SK-N-SH (cell line): ENCODE results near the gene NFRKB. TPM values are rescaled to one million over a fixed set of nuclear protein-coding genes. Genes with fewer than 3 reads are reported as not detected.

ENCODE experiments used
- CTCF ChIA-PET: fragments of 300-600, 350-600 bp; formaldehyde crosslinking; extraction: SDS; loops from one replicate; lab custom pipeline; 2021; lab: Yijun Ruan, JAX
- POLR2A ChIA-PET: fragments of 350-600 bp; sonication (Branson Sonifier 250); formaldehyde crosslinking; extraction: SDS; loops from one replicate; lab custom pipeline; 2020; ENCODE audit warnings: antibody characterized with exemption, inconsistent platforms; lab: Yijun Ruan, JAX
- DNase-seq: peaks from one replicate; pipeline ENCODE4 v3.0.0; 2012
- H2AFZ ChIP-seq: fragments of 200-600 bp; sonication (generic); 2 replicates; pipeline ENCODE4 v1.8.1; 2016; ENCODE audit warnings: antibody characterized with exemption, mild to moderate bottlenecking, low read depth
- H3F3A ChIP-seq: fragments of 200-600 bp; sonication (generic); replicated peaks from 2 replicates; pipeline ENCODE3; 2016; ENCODE audit warnings: antibody characterized with exemption, mild to moderate bottlenecking; ENCODE audit not compliant: insufficient read depth
- H3K27ac ChIP-seq, 2 experiments: fragments of 200-500 bp in 1 of 2; fragments of 200-600 bp in 1 of 2; sonication (Bioruptor generic) in 1 of 2; sonication (generic), shearing (Covaris generic) in 1 of 2; 2 replicates each; pipeline versions ENCODE4 v1.5.1 to v1.6.1; 2014 to 2016; ENCODE audit warnings: low read depth in 2 of 2, inconsistent platforms in 1 of 2, low read length in 1 of 2, mild to moderate bottlenecking in 1 of 2, mixed read lengths in 1 of 2
- H3K27me3 ChIP-seq: fragments of 200-600 bp; sonication (generic), shearing (Covaris generic); 2 replicates; pipeline ENCODE4 v1.6.1; 2016; ENCODE audit warnings: mixed run types; ENCODE audit not compliant: insufficient read depth
- H3K36me3 ChIP-seq, 2 experiments: fragments of 200-500 bp in 1 of 2; fragments of 200-600 bp in 1 of 2; sonication (Bioruptor generic) in 1 of 2; sonication (generic) in 1 of 2; replicated peaks in 1 of 2; 2 replicates each; pipeline versions ENCODE3 to v1.5.1; 2014 to 2016; ENCODE audit warnings: low read length in 1 of 2, mild to moderate bottlenecking in 1 of 2; ENCODE audit not compliant: insufficient read depth in 2 of 2, control insufficient read depth in 1 of 2
- H3K4me1 ChIP-seq, 2 experiments: fragments of 200-500 bp in 1 of 2; fragments of 200-600 bp in 1 of 2; sonication (Bioruptor generic) in 1 of 2; sonication (generic), shearing (Covaris generic) in 1 of 2; 2 replicates each; pipeline versions ENCODE4 v1.5.1 to v1.6.1; 2014 to 2016; ENCODE audit warnings: low read depth in 1 of 2, low read length in 1 of 2, mixed run types in 1 of 2; ENCODE audit not compliant: insufficient read depth in 2 of 2, control insufficient read depth in 1 of 2
- H3K4me2 ChIP-seq: fragments of 200-600 bp; sonication (generic), shearing (Covaris generic); 2 replicates; pipeline ENCODE4 v1.6.1; 2017; ENCODE audit warnings: mixed run types
- H3K4me3 ChIP-seq, 2 experiments: fragments of 200-500 bp in 1 of 2; fragments of 200-600 bp in 1 of 2; sonication (Bioruptor generic) in 1 of 2; sonication (generic), shearing (Covaris generic) in 1 of 2; 2 replicates each; pipeline versions ENCODE4 v1.5.1 to v1.8.1; 2014 to 2016; ENCODE audit warnings: low read depth in 2 of 2, inconsistent platforms in 1 of 2, low read length in 1 of 2, mild to moderate bottlenecking in 1 of 2, mixed read lengths in 1 of 2, moderate library complexity in 1 of 2
- H3K79me2 ChIP-seq: fragments of 200-600 bp; sonication (generic); 2 replicates; pipeline ENCODE4 v1.8.1; 2017; ENCODE audit warnings: mild to moderate bottlenecking; ENCODE audit not compliant: insufficient read depth
- H3K9ac ChIP-seq: fragments of 200-600 bp; sonication (generic); 2 replicates; pipeline ENCODE4 v1.6.1; 2017; ENCODE audit warnings: mixed run types
- H3K9me2 ChIP-seq: fragments of 200-600 bp; sonication (generic); 2 replicates; pipeline ENCODE4 v1.6.1; 2017; ENCODE audit warnings: mixed run types
- H3K9me3 ChIP-seq: fragments of 200-600 bp; sonication (generic); 2 replicates; pipeline ENCODE4 v1.6.1; 2017; ENCODE audit warnings: mixed run types, mild to moderate bottlenecking, moderate library complexity
- H4K20me1 ChIP-seq: fragments of 200-600 bp; sonication (generic); 2 replicates; pipeline ENCODE4 v1.6.1; 2017; ENCODE audit warnings: mild to moderate bottlenecking, mixed run types; ENCODE audit not compliant: insufficient read depth
- ELF1 ChIP-seq: IDR thresholded peaks from 2 replicates; pipeline ENCODE4 v1.4.0; 2012
- EP300 ChIP-seq, 2 experiments: IDR thresholded peaks; 2 replicates each; pipeline versions ENCODE4 v1.4.0 to v1.6.1; 2012; ENCODE audit warnings: borderline replicate concordance in 1 of 2, low read depth in 1 of 2, low read length in 1 of 2
- EZH2phosphoT487 ChIP-seq: fragments of 200-600 bp; sonication (generic); IDR thresholded peaks from 2 replicates; pipeline ENCODE4 v1.6.1; 2017; ENCODE audit warnings: low read depth, mixed run types, mild to moderate bottlenecking, antibody characterized with exemption, moderate library complexity, borderline replicate concordance
- FOXJ3 ChIP-seq: sonication (generic); formaldehyde crosslinking; IDR thresholded peaks from 2 replicates; pipeline ENCODE4 v1.5.1; 2020; ENCODE audit warnings: mild to moderate bottlenecking, missing genetic modification reagents
- GABPA ChIP-seq: IDR thresholded peaks from 2 replicates; pipeline ENCODE4 v1.4.0; 2012; ENCODE audit warnings: low read depth, mild to moderate bottlenecking
- JUND ChIP-seq: IDR thresholded peaks from 2 replicates; pipeline ENCODE4 v1.4.0; 2012
- POLR2AphosphoS5 ChIP-seq: IDR thresholded peaks from 2 replicates; pipeline ENCODE4 v1.6.1; 2012; ENCODE audit warnings: low read depth, low read length
- RAD21 ChIP-seq: IDR thresholded peaks from 2 replicates; pipeline ENCODE4 v1.6.1; 2012; ENCODE audit warnings: mild to moderate bottlenecking, low read length
- RFX5 ChIP-seq: IDR thresholded peaks from 2 replicates; pipeline ENCODE4 v1.6.1; 2012; ENCODE audit warnings: mild to moderate bottlenecking, improper control_type of control experiment, low read length
- RXRA ChIP-seq: IDR thresholded peaks from 2 replicates; pipeline ENCODE4 v1.4.0; 2012; ENCODE audit warnings: low read depth, mild to moderate bottlenecking, borderline replicate concordance
- SIN3A ChIP-seq: IDR thresholded peaks from 2 replicates; pipeline ENCODE4 v1.6.1; 2012; ENCODE audit warnings: low read depth, mild to moderate bottlenecking, low read length, moderate library complexity, borderline replicate concordance
- TCF12 ChIP-seq: IDR thresholded peaks from 2 replicates; pipeline ENCODE4 v1.4.0; 2012
- TEAD4 ChIP-seq: IDR thresholded peaks from 2 replicates; pipeline ENCODE4 v1.4.0; 2012; ENCODE audit warnings: mild to moderate bottlenecking, borderline replicate concordance; ENCODE audit not compliant: insufficient read depth
- WGBS: methylation state at CpG from one replicate; pipeline ENCODE4 v1.1.6; 2017; ENCODE audit warnings: low lambda C conversion rate; 5-methylcytosine and 5-hydroxymethylcytosine counted together
- polyA plus RNA-seq, 3 experiments: library from polyadenylated mRNA; depleted of rRNA; stranded (reverse); fragments of >200 nt; gene quantifications; 2 replicates each; pipeline ENCODE4 v1.2.3, GENCODE V29; 2012
- TF ChIP-seq, protein P1 (sequence below): IDR thresholded peaks from 2 replicates; pipeline ENCODE4 v1.4.0; 2012; ENCODE audit warnings: low read depth, borderline replicate concordance

Gene NFRKB
- polyA plus RNA-seq, 1 of the 3 experiments (the other 2 are of a cell fraction): 13.5 TPM

DNA sequence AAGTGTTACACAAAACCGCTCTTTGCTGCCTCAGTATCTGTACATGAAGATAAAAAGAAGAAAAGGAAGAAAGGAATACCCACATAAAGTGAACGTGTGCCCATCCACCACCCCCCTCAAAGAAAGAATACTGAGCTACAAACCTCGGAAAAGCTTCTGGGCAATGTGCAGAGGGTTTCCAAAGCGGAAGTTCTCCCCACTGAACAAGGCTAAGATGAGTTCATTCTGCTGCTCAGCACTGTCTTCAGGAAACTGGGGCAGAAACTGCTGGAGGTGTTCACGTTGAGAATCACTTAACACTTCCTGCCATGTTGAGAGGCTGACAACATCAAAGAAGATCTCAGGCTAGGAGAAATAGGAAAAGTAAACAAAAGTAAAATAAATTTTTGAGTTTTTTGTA is 6.9 kb downstream of the NFRKB start:
- Histone ChIP-seq H3K36me3 (peaks cover 51 to 77% of the 10 kb centered on the region in 2 experiments), H3K9ac (no peak overlapping the region), H4K20me1 (no peaks in the 10 kb centered on the region), H3K4me3 (no peak overlapping the region), H3K27ac (no peak overlapping the region), H3K9me2 (no peaks in the 10 kb centered on the region), H3K9me3 (no peaks in the 10 kb centered on the region), H3K27me3 (no peaks in the 10 kb centered on the region), H3F3A (no peaks in the 10 kb centered on the region), H3K79me2 (peaks cover under 1% of the 10 kb centered on the region), H3K4me2 (no peak overlapping the region), H3K4me1 (no peaks in the 10 kb centered on the region), H2AFZ (no peak overlapping the region)
- no peak for DNase-seq
- no peak for TF ChIP-seq POLR2AphosphoS5
- TF ChIP-seq JUND: no peak
- no peak for TF ChIP-seq TCF12
- no peak for TF ChIP-seq SIN3A
- no peak for TF ChIP-seq ELF1
- TF ChIP-seq TEAD4: no peak
- no peak for TF ChIP-seq EP300 (IDR thresholded peaks at IDR 0.05; ENCODE audit: borderline replicate concordance in 1 of 2, low read depth in 1 of 2, low read length in 1 of 2)
- TF ChIP-seq, protein P1, sequence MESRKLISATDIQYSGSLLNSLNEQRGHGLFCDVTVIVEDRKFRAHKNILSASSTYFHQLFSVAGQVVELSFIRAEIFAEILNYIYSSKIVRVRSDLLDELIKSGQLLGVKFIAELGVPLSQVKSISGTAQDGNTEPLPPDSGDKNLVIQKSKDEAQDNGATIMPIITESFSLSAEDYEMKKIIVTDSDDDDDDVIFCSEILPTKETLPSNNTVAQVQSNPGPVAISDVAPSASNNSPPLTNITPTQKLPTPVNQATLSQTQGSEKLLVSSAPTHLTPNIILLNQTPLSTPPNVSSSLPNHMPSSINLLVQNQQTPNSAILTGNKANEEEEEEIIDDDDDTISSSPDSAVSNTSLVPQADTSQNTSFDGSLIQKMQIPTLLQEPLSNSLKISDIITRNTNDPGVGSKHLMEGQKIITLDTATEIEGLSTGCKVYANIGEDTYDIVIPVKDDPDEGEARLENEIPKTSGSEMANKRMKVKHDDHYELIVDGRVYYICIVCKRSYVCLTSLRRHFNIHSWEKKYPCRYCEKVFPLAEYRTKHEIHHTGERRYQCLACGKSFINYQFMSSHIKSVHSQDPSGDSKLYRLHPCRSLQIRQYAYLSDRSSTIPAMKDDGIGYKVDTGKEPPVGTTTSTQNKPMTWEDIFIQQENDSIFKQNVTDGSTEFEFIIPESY: no peak
- no peak for TF ChIP-seq EZH2phosphoT487
- TF ChIP-seq GABPA: no peak
- no peak for TF ChIP-seq RXRA
- no peak for TF ChIP-seq RAD21
- 90% methylated on average over 5 of the region's 5 CpGs for WGBS
- POLR2A ChIA-PET: no interaction called here
- CTCF ChIA-PET: interaction anchor here (1.1 to 1.2 kb wide), 2 partner anchors 104 to 311 kb away, joined by 3 read pairs; no protein-coding TSS in a partner anchor

DNA sequence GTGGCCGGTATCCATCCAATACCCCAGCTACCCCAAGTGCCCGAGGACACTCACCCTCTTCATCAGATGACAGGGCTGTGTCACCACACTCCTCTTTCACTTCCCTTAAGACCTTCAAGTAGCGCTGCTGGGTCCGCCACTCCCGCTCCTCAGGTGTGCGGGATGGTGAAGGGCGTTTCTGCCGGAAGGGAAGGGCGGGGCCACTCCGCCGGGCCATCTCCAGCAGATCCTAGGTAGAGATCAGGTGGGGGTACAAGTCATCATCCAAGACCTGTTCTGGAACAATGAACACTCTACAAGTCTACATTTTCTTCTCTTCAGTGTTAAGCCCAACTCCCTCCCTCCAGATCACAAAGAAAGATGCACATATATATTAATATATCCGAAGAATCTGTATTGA is 10.0 kb downstream of the NFRKB start:
- Histone ChIP-seq H3K36me3 (peaks cover 61 to 82% of the 10 kb centered on the region in 2 experiments), H3K9me3 (no peaks in the 10 kb centered on the region), H3F3A (no peaks in the 10 kb centered on the region), H3K4me3 (no peak overlapping the region), H3K4me1 (no peaks in the 10 kb centered on the region), H3K27ac (no peak overlapping the region), H3K9me2 (no peaks in the 10 kb centered on the region), H3K27me3 (no peaks in the 10 kb centered on the region), H3K9ac (no peak overlapping the region), H3K79me2 (no peaks in the 10 kb centered on the region), H4K20me1 (no peaks in the 10 kb centered on the region), H2AFZ (no peak overlapping the region), H3K4me2 (no peak overlapping the region)
- CTCF ChIA-PET: interaction anchor here (0.9 to 1.2 kb wide), 2 partner anchors 10 to 31 kb away, joined by 3 to 4 read pairs; partner anchors contain the start of gene NFRKB
- POLR2A ChIA-PET: no interaction called here
- 98% methylated on average over 12 of the region's 12 CpGs for WGBS
- TF ChIP-seq RAD21 (no peak), RFX5 (no peak), FOXJ3 (CRISPR knock-in tag) (no peak), GABPA (no peak)
- DNase-seq: no peak
